DOHH2 (cell line): ENCODE measurements around the gene EXD1.
"Not testable (repeated sequence)": the region's sequence is repeated elsewhere in the genome, so short reads cannot be mapped to it uniquely, and the experiment has no call there.

Source experiments
- H3F3A ChIP-seq: fragments of 200-600 bp; sonication (generic), shearing (Covaris generic); 2 replicates; pipeline ENCODE4 v1.6.0; 2016; ENCODE audit warnings: antibody characterized with exemption, mild to moderate bottlenecking; ENCODE audit not compliant: control insufficient read depth, insufficient read depth
- H3K27ac ChIP-seq: fragments of 200-600 bp; sonication (generic); 2 replicates; pipeline ENCODE4 v1.5.1; 2014; ENCODE audit warnings: low read depth, mild to moderate bottlenecking, low read length, moderate library complexity
- H3K27me3 ChIP-seq: fragments of 200-600 bp; sonication (generic); 2 replicates; pipeline ENCODE4 v1.6.1; 2014; ENCODE audit warnings: mild to moderate bottlenecking, low read length, mixed read lengths; ENCODE audit not compliant: control insufficient read depth
- H3K36me3 ChIP-seq: fragments of 200-600 bp; sonication (generic); 2 replicates; pipeline ENCODE4 v1.6.1; 2014; ENCODE audit warnings: mild to moderate bottlenecking, low read length, moderate library complexity, mixed read lengths; ENCODE audit not compliant: control insufficient read depth
- H3K4me1 ChIP-seq: fragments of 200-600 bp; sonication (generic); 2 replicates; pipeline ENCODE4 v1.6.1; 2014; ENCODE audit warnings: mild to moderate bottlenecking, low read length, mixed read lengths; ENCODE audit not compliant: control insufficient read depth
- H3K4me2 ChIP-seq: fragments of 200-600 bp; sonication (generic); 2 replicates; pipeline ENCODE4 v1.6.0; 2014; ENCODE audit warnings: mild to moderate bottlenecking, low read length, moderate library complexity
- H3K4me3 ChIP-seq: fragments of 200-600 bp; sonication (generic); 2 replicates; pipeline ENCODE4 v1.5.1; 2014; ENCODE audit warnings: mild to moderate bottlenecking, low read length, mixed read lengths
- H3K79me2 ChIP-seq: fragments of 200-600 bp; sonication (generic); 2 replicates; pipeline ENCODE4 v1.6.1; 2014; ENCODE audit warnings: mild to moderate bottlenecking, low read length, mixed read lengths; ENCODE audit not compliant: control insufficient read depth
- H3K9me2 ChIP-seq: fragments of 200-600 bp; sonication (generic); replicated peaks from 2 replicates; pipeline ENCODE4 v1.6.1; 2014; ENCODE audit warnings: mild to moderate bottlenecking, low read length, mixed read lengths; ENCODE audit not compliant: control insufficient read depth
- H3K9me3 ChIP-seq: fragments of 200-600 bp; sonication (generic); 2 replicates; pipeline ENCODE4 v1.6.1; 2014; ENCODE audit warnings: antibody characterized with exemption, low read length, mixed read lengths; ENCODE audit not compliant: control insufficient read depth, insufficient read depth
- H4K20me1 ChIP-seq: fragments of 200-600 bp; sonication (generic); 2 replicates; pipeline ENCODE4 v1.6.0; 2014; ENCODE audit warnings: low read depth, mild to moderate bottlenecking, antibody characterized with exemption, low read length, moderate library complexity; ENCODE audit not compliant: control insufficient read depth, insufficient read depth
- EZH2phosphoT487 ChIP-seq: fragments of 200-600 bp; sonication (generic); IDR thresholded peaks from 2 replicates; pipeline ENCODE4 v1.6.1; 2017; ENCODE audit warnings: borderline replicate concordance, mild to moderate bottlenecking, antibody characterized with exemption, low read length, moderate library complexity, mixed read lengths
- TF ChIP-seq, protein P1 (sequence below): fragments of 200-600 bp; sonication (generic); IDR thresholded peaks from one replicate; pipeline ENCODE4 v1.5.1; 2014; ENCODE audit warnings: antibody characterized with exemption, mild to moderate bottlenecking, low read depth, low read length; ENCODE audit not compliant: poor library complexity, severe bottlenecking

Gene EXD1

GRCh38 chr15:41251411-41251810 is 20.9 kb upstream of the EXD1 start:
- H3K36me3 ChIP-seq: no peaks in the 10 kb centered on the region
- H3K27ac ChIP-seq: no peak overlapping the region
- peaks cover 18% of the 10 kb centered on the region for H3K4me1 ChIP-seq
- TF ChIP-seq EZH2phosphoT487: no peak
- TF ChIP-seq, protein P1, sequence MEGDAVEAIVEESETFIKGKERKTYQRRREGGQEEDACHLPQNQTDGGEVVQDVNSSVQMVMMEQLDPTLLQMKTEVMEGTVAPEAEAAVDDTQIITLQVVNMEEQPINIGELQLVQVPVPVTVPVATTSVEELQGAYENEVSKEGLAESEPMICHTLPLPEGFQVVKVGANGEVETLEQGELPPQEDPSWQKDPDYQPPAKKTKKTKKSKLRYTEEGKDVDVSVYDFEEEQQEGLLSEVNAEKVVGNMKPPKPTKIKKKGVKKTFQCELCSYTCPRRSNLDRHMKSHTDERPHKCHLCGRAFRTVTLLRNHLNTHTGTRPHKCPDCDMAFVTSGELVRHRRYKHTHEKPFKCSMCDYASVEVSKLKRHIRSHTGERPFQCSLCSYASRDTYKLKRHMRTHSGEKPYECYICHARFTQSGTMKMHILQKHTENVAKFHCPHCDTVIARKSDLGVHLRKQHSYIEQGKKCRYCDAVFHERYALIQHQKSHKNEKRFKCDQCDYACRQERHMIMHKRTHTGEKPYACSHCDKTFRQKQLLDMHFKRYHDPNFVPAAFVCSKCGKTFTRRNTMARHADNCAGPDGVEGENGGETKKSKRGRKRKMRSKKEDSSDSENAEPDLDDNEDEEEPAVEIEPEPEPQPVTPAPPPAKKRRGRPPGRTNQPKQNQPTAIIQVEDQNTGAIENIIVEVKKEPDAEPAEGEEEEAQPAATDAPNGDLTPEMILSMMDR: no peak
- no peaks in the 10 kb centered on the region for H3K9me3 ChIP-seq
- H3K79me2 ChIP-seq: no peaks in the 10 kb centered on the region
- no peaks in the 10 kb centered on the region for H3K9me2 ChIP-seq
- H3K4me3 ChIP-seq: no peak overlapping the region
- no peaks in the 10 kb centered on the region for H3K27me3 ChIP-seq
- no peaks in the 10 kb centered on the region for H3F3A ChIP-seq
- no peak overlapping the region for H3K4me2 ChIP-seq
- no peaks in the 10 kb centered on the region for H4K20me1 ChIP-seq

GRCh38 chr15:41250745-41251144 is 20.2 kb upstream of the EXD1 start:
- not testable (repeated sequence) for H3K27ac ChIP-seq, H3K27me3 ChIP-seq, H3K79me2 ChIP-seq, H3K36me3 ChIP-seq, H3K9me3 ChIP-seq, H3K9me2 ChIP-seq, H3F3A ChIP-seq, H3K4me3 ChIP-seq, H4K20me1 ChIP-seq, H3K4me2 ChIP-seq
- H3K4me1 ChIP-seq: peaks cover 18% of the 10 kb centered on the region

- Histone ChIP-seq H3K79me2 (no peaks in the 10 kb centered on the region; the same call in 1 of the 2 replicates), H3K4me3 (no peak overlapping the region), H3F3A (no peaks in the 10 kb centered on the region), H3K4me2 (no peak overlapping the region), H3K27ac (no peak overlapping the region), H3K36me3 (peaks cover 7% of the 10 kb centered on the region), H3K27me3 (no peaks in the 10 kb centered on the region), H3K9me2 (no peaks in the 10 kb centered on the region), H3K9me3 (no peaks in the 10 kb centered on the region), H4K20me1 (no peaks in the 10 kb centered on the region), H3K4me1 (no peaks in the 10 kb centered on the region)
- TF ChIP-seq, protein P1: no peak
- no peak for TF ChIP-seq EZH2phosphoT487
Observed at GRCh38 chr15:41241221-41241964, 10.8 kb upstream of the EXD1 start.

DNA sequence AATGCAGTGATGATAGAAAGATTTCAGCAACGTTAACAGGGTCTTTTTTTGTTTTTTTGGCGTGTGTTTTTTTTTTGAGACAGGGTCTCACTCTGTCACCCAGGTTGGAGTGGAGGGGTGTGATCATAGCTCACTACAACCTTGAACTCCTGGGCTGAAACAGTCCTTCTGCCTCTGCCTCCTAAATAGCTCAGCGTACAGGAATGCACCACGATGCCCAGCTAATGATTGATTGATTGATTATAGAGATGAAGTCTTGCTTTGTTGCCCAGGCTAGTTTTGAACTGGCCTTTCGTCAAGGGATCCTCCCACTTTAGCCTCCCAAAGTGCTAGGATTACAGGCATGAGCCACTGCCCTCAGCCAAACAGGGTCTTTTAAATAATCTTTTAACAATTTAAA is 7.5 kb upstream of the EXD1 start:
- Histone ChIP-seq H3K4me2 (no peak overlapping the region), H3K27ac (no peak overlapping the region), H3K4me1 (no peaks in the 10 kb centered on the region), H3F3A (no peaks in the 10 kb centered on the region), H4K20me1 (no peaks in the 10 kb centered on the region), H3K36me3 (no peaks in the 10 kb centered on the region), H3K27me3 (no peaks in the 10 kb centered on the region), H3K4me3 (no peak overlapping the region), H3K79me2 (peaks cover 18% of the 10 kb centered on the region), H3K9me2 (no peaks in the 10 kb centered on the region), H3K9me3 (no peaks in the 10 kb centered on the region)
- no peak for TF ChIP-seq EZH2phosphoT487
- TF ChIP-seq, protein P1: no peak
